Keratinocyte (primary cell): Measurements from ENCODE around the gene ZNF106. TPM values are rescaled to one million over a fixed set of nuclear protein-coding genes. Genes with fewer than 3 reads are reported as not detected.

ENCODE experiments used
- DNase-seq: peaks from one replicate; pipeline ENCODE4 v3.0.0-alpha.2; 2011; ENCODE audit warnings: low read depth, missing footprints, low spot score
- FAIRE-seq: peaks from 2 replicates; lab custom pipeline; 2011; peaks lifted over from hg19 to GRCh38; lab: Jason Lieb, UNC
- H2AFZ ChIP-seq: 2 replicates; pipeline ENCODE4 v1.6.0; 2012; ENCODE audit warnings: low read length, control low read depth, inconsistent platforms; ENCODE audit not compliant: control insufficient read depth
- H3K27ac ChIP-seq: 2 replicates; pipeline ENCODE4 v1.5.1; 2011; ENCODE audit warnings: low read length; ENCODE audit not compliant: control insufficient read depth, insufficient read depth
- H3K27me3 ChIP-seq: 3 replicates; pipeline ENCODE4 v1.6.0; 2011; ENCODE audit warnings: low read length; ENCODE audit not compliant: control insufficient read depth, insufficient read depth; ENCODE audit errors: extremely low read depth
- H3K36me3 ChIP-seq, 2 experiments: 2 replicates in 1 of 2; 3 replicates in 1 of 2; pipeline ENCODE4 v1.5.1; 2011; ENCODE audit warnings: low read length in 2 of 2, mild to moderate bottlenecking in 1 of 2; ENCODE audit not compliant: control insufficient read depth in 2 of 2, insufficient read depth in 2 of 2; ENCODE audit errors: extremely low read depth in 1 of 2
- H3K4me1 ChIP-seq: 3 replicates; pipeline ENCODE4 v1.5.1; 2011; ENCODE audit warnings: low read length; ENCODE audit not compliant: control insufficient read depth, insufficient read depth; ENCODE audit errors: extremely low read depth
- H3K4me2 ChIP-seq: 3 replicates; pipeline ENCODE4 v1.6.0; 2011; ENCODE audit warnings: low read depth, low read length; ENCODE audit not compliant: control insufficient read depth, insufficient read depth; ENCODE audit errors: extremely low read depth
- H3K4me3 ChIP-seq, 3 experiments: fragments of 200-600 bp in 1 of 3; sonication (generic) in 1 of 3; 2 replicates in 2 of 3; 3 replicates in 1 of 3; pipeline ENCODE4 v1.5.1; 2011 to 2016; ENCODE audit warnings: low read length in 3 of 3, mild to moderate bottlenecking in 3 of 3, control low read depth in 2 of 3, inconsistent platforms in 1 of 3, low read depth in 1 of 3, mixed read lengths in 1 of 3, mixed run types in 1 of 3, moderate library complexity in 1 of 3; ENCODE audit not compliant: control insufficient read depth in 2 of 3, insufficient read depth in 2 of 3; ENCODE audit errors: extremely low read depth in 1 of 3
- H3K79me2 ChIP-seq: 2 replicates; pipeline ENCODE4 v1.6.0; 2012; ENCODE audit warnings: low read length; ENCODE audit not compliant: control insufficient read depth, insufficient read depth
- H3K9ac ChIP-seq: 3 replicates; pipeline ENCODE4 v1.6.0; 2011; ENCODE audit warnings: low read length; ENCODE audit not compliant: control insufficient read depth, insufficient read depth; ENCODE audit errors: extremely low read depth
- H3K9me1 ChIP-seq: 3 replicates; pipeline ENCODE4 v1.6.0; 2011; ENCODE audit warnings: low read length; ENCODE audit not compliant: control insufficient read depth, insufficient read depth; ENCODE audit errors: extremely low read depth
- H3K9me3 ChIP-seq: 2 replicates; pipeline ENCODE4 v1.5.1; 2012; ENCODE audit warnings: low read depth, low read length; ENCODE audit not compliant: control insufficient read depth
- H4K20me1 ChIP-seq: 3 replicates; pipeline ENCODE4 v1.6.0; 2011; ENCODE audit warnings: low read length; ENCODE audit not compliant: control insufficient read depth, insufficient read depth; ENCODE audit errors: extremely low read depth
- CTCF ChIP-seq, 3 experiments: IDR thresholded peaks in 1 of 3; conservative IDR thresholded peaks in 1 of 3; optimal IDR thresholded peaks in 1 of 3; 2 replicates in 2 of 3; 3 replicates in 1 of 3; pipeline versions ENCODE3 to v1.5.1; 2011; ENCODE audit warnings: low read length in 3 of 3, mild to moderate bottlenecking in 3 of 3, moderate library complexity in 2 of 3, control low read depth in 1 of 3, inconsistent platforms in 1 of 3; ENCODE audit not compliant: insufficient read depth in 2 of 3; ENCODE audit errors: extremely low read depth in 1 of 3
- EZH2 ChIP-seq: IDR thresholded peaks from one replicate; pipeline ENCODE4 v1.6.1; 2012; ENCODE audit warnings: inconsistent platforms, mild to moderate bottlenecking, low read length, moderate library complexity
- dilution Hi-C: fragments of 300-500 bp; cut with MboI; formaldehyde crosslinking; loops from one replicate; pipeline ENCODE4 v1.7.0; 2020; ENCODE audit warnings: low sequenced_read_pairs; ENCODE audit not compliant: extremely low pct_ligation_motif_present
- polyA plus RNA-seq, 5 experiments: library from polyadenylated mRNA; depleted of rRNA in 3 of 5; stranded (reverse) in 3 of 5; stranded (forward) in 1 of 5; unstranded in 1 of 5; fragments of >200 nt; gene quantifications; 1 replicate in 1 of 5; 2 replicates in 3 of 5; 3 replicates in 1 of 5; pipeline versions ENCODE4 v1.2.1 to v1.2.3, GENCODE V29; 2011 to 2012; ENCODE audit warnings: missing spikeins in 2 of 5, low read depth in 1 of 5, low replicate concordance in 1 of 5

Gene ZNF106
- polyA plus RNA-seq, 1 donor (not counting 4 experiments of a cell fraction or from before 2014, with no cell fraction given): 24.6 TPM

GRCh38 chr15:42494998-42495360 lies 4.0 kb upstream of the ZNF106 start:
- peak; percentile 28 for DNase-seq
- peaks cover 43% of the 10 kb centered on the region for H3K4me1 ChIP-seq
- TF ChIP-seq EZH2: no peak
- TF ChIP-seq CTCF (optimal IDR thresholded peaks at IDR 0.05 in 1 of 3, IDR thresholded peaks at IDR 0.05 in 1 of 3, conservative IDR thresholded peaks at IDR 0.05 in 1 of 3; ENCODE audit: extremely low read depth in 1 of 3, insufficient read depth in 2 of 3, low read length in 3 of 3): no peak

GRCh38 chr15:42493679-42494078 lies 2.7 kb upstream of the ZNF106 start:
- Histone ChIP-seq H3K4me1 (peaks cover 42% of the 10 kb centered on the region), H4K20me1 (no peaks in the 10 kb centered on the region), H3K9ac (no peak overlapping the region), H3K4me2 (no peak overlapping the region), H3K9me3 (no peaks in the 10 kb centered on the region), H3K27ac (no peak overlapping the region), H3K79me2 (peaks cover 51% of the 10 kb centered on the region), H3K36me3 (no peaks in the 10 kb centered on the region), H3K9me1 (peaks cover 5% of the 10 kb centered on the region), H2AFZ (peak overlapping the region; percentile 63), H3K27me3 (no peaks in the 10 kb centered on the region), H3K4me3 (no peak overlapping the region)
- DNase-seq (no peak), FAIRE-seq (no peak)
- TF ChIP-seq CTCF (optimal IDR thresholded peaks at IDR 0.05 in 1 of 3, IDR thresholded peaks at IDR 0.05 in 1 of 3, conservative IDR thresholded peaks at IDR 0.05 in 1 of 3; ENCODE audit: extremely low read depth in 1 of 3, insufficient read depth in 2 of 3, low read length in 3 of 3) (no peak), EZH2 (no peak)
- dilution Hi-C loops: no loop called here

More at GRCh38 chr15:42494998-42495360, 4.0 kb upstream of the ZNF106 start:
- peak overlapping the region; percentile 55 to 99 (median 92) for H3K4me3 ChIP-seq
- no peaks in the 10 kb centered on the region for H3K9me3 ChIP-seq
- H3K4me2 ChIP-seq: peak overlapping the region; percentile 96
- peak overlapping the region; percentile 89 for H3K27ac ChIP-seq
- no peaks in the 10 kb centered on the region for H3K27me3 ChIP-seq
- peak overlapping the region; percentile 84 for H2AFZ ChIP-seq
- H3K79me2 ChIP-seq: peaks cover 45% of the 10 kb centered on the region
- peaks cover 5% of the 10 kb centered on the region for H3K9me1 ChIP-seq
- peak overlapping the region; percentile 96 for H3K9ac ChIP-seq
- H4K20me1 ChIP-seq: no peaks in the 10 kb centered on the region
- dilution Hi-C loops: no loop called here
- no peak for FAIRE-seq
- no peaks in the 10 kb centered on the region for H3K36me3 ChIP-seq
